IPS-15b (cell line): ENCODE data around the gene GALNT5.

Experiments used
- H3K27me3 ChIP-seq: one replicate; pipeline ENCODE4 v1.6.1; 2013; ENCODE audit warnings: low read length; ENCODE audit not compliant: control insufficient read depth, insufficient read depth
- H3K36me3 ChIP-seq: one replicate; pipeline ENCODE4 v1.6.1; 2013; ENCODE audit warnings: low read length; ENCODE audit not compliant: control insufficient read depth, insufficient read depth
- H3K4me1 ChIP-seq: one replicate; pipeline ENCODE4 v1.6.1; 2013; ENCODE audit warnings: mild to moderate bottlenecking, low read length; ENCODE audit not compliant: control insufficient read depth, insufficient read depth
- H3K4me3 ChIP-seq: one replicate; pipeline ENCODE4 v1.5.1; 2013; ENCODE audit warnings: low read depth, low read length
- H3K9ac ChIP-seq: one replicate; pipeline ENCODE4 v1.6.1; 2013; ENCODE audit warnings: low read depth, mild to moderate bottlenecking, low read length
- H3K9me3 ChIP-seq: one replicate; pipeline ENCODE4 v1.6.1; 2013; ENCODE audit warnings: mild to moderate bottlenecking, low read length; ENCODE audit not compliant: control insufficient read depth, insufficient read depth

The GALNT5 gene

DNA sequence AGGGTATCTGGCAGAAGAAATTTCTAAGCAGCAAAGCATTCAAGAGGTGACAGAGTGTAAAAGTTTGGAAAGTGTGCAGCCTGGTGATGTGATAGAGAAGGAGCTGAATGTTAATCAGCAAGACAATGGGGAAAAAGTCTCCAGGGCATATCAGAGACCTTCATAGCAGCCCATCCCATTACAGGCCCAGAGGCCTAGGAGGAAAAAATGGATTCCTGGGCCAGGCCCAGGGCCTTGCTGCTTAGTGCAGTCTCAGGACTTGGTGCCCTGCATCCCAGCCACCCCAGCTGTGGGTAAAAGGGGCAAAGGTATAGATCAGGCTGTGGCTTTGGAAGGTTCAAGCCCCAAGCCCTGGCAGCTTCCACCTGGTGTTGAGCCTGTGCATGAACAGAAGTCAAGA lies 104.0 kb downstream of the GALNT5 start:
- H3K4me1 ChIP-seq = no peaks in the 10 kb centered on the region
- H3K9ac ChIP-seq = no peak overlapping the region
- H3K4me3 ChIP-seq = no peak overlapping the region
- peaks cover 9% of the 10 kb centered on the region for H3K9me3 ChIP-seq
- no peaks in the 10 kb centered on the region for H3K27me3 ChIP-seq
- peaks cover 2% of the 10 kb centered on the region for H3K36me3 ChIP-seq

DNA sequence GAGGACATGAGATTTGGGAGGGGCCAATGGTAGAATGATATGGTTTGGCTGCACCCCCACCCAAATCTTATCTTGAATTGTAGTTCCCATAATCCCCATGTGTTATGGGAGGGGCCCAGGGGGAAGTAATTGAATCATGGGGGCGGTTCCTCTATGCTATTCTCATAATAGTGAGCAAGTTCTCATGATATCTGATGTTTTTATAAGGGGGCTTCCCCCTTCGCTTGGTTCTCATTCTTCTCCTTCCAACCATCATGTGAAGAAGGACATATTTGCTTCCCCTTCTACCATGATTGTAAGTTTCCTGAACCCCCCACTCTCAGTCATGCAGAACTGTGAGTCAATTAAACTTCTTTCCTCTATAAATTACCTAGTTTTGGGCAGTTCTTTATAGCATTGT lies 105.1 kb downstream of the GALNT5 start:
- H3K9ac ChIP-seq = no peak overlapping the region
- peaks cover 2% of the 10 kb centered on the region for H3K36me3 ChIP-seq
- peaks cover 9% of the 10 kb centered on the region for H3K9me3 ChIP-seq
- H3K4me1 ChIP-seq = no peaks in the 10 kb centered on the region
- no peaks in the 10 kb centered on the region for H3K27me3 ChIP-seq
- no peak overlapping the region for H3K4me3 ChIP-seq

DNA sequence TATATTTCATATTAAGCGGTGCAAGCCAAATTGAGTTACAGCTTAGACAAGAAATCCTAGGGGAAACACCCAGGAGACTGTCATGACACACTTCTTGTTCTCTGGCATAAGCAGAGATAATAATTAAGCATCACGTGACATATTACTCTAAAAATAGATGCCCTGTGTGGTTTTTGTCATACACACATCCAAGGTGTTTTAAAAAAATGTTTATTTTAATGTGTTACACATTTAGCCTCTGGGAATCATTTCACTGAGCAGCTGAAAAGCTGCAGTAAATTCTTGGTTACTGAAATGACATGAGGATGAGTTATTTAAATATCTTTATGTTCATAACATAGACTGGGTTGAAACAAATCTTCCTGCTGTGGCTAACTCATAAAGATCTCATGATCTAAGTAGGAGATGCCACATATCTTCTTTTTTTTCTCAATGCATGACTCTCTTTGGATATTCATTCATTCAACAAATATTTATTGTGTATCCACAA lies 106.2 kb downstream of the GALNT5 start:
- no peak overlapping the region for H3K9ac ChIP-seq
- peaks cover 2% of the 10 kb centered on the region for H3K36me3 ChIP-seq
- no peaks in the 10 kb centered on the region for H3K4me1 ChIP-seq
- H3K4me3 ChIP-seq = no peak overlapping the region
- H3K27me3 ChIP-seq = no peaks in the 10 kb centered on the region
- H3K9me3 ChIP-seq = peaks cover 9% of the 10 kb centered on the region
